Loucy (cell line): Measurements from ENCODE around the gene GMPPA.

Source experiments
- CTCF ChIP-seq: fragments of 200-600 bp; sonication (generic); conservative IDR thresholded peaks from 2 replicates; pipeline ENCODE4 v1.5.1; 2014; ENCODE audit warnings: mild to moderate bottlenecking, antibody characterized with exemption, low read length
- EZH2phosphoT487 ChIP-seq: fragments of 200-600 bp; IDR thresholded peaks from 2 replicates; pipeline ENCODE4 v1.6.1; 2018; ENCODE audit warnings: antibody characterized with exemption, mild to moderate bottlenecking, moderate library complexity, borderline replicate concordance

GRCh38 chr2:219472629-219473187, 26.0 kb upstream of the GMPPA start:
- TF ChIP-seq CTCF = no peak
- no peak for TF ChIP-seq EZH2phosphoT487
